ENCODE measurements around the gene CSN3. TPM values are rescaled to one million over a fixed set of nuclear protein-coding genes. Genes with fewer than 3 reads are reported as not detected.

The CSN3 gene
- not detected in 5 replicates for total RNA-seq (2022; extraction: Qiagen RNA extraction; ENCODE audit: low read depth)

GRCh38 chr4:70242297-70242696, at the start of gene CSN3:
Gene CSN3, plus strand, starts transcription at chr4:70242597. Its CDS starts 2,223 bp downstream, at chr4:70244820.

GRCh38 chr4:70195425-70195824, 47.0 kb upstream of the CSN3 start, which contains the start of gene ODAM:
Gene ODAM, plus strand, starts transcription at chr4:70195725. Its CDS starts 819 bp downstream, at chr4:70196544.

GRCh38 chr4:70225824-70226223, 16.6 kb upstream of the CSN3 start, which contains the start of gene FDCSP:
Gene FDCSP, plus strand, starts transcription at chr4:70226124. Its CDS starts 5,071 bp downstream, at chr4:70231195.

Other genes with a start within 250 kb of the CSN3 start
- gene STATH, start 246.6 kb upstream of the CSN3 start, total RNA-seq (2022; extraction: Qiagen RNA extraction; ENCODE audit: low read depth) = not detected in 5 replicates
- not detected in 5 replicates for gene HTN3, start 214.1 kb upstream of the CSN3 start, total RNA-seq (2022; extraction: Qiagen RNA extraction; ENCODE audit: low read depth)
- not detected in 5 replicates for gene HTN1, start 192.2 kb upstream of the CSN3 start, total RNA-seq (2022; extraction: Qiagen RNA extraction; ENCODE audit: low read depth)
- not detected in 5 replicates for gene PRR27, start 88.4 kb upstream of the CSN3 start, total RNA-seq (2022; extraction: Qiagen RNA extraction; ENCODE audit: low read depth)
- not detected in 5 replicates for gene ODAM, start 46.9 kb upstream of the CSN3 start, total RNA-seq (2022; extraction: Qiagen RNA extraction; ENCODE audit: low read depth)
- gene FDCSP, start 16.5 kb upstream of the CSN3 start, total RNA-seq (2022; extraction: Qiagen RNA extraction; ENCODE audit: low read depth) = not detected in 5 replicates
- gene CABS1, start 92.4 kb downstream of the CSN3 start, total RNA-seq (2022; extraction: Qiagen RNA extraction; ENCODE audit: low read depth) = not detected in 5 replicates
- not detected in 5 replicates for gene SMR3A, start 118.2 kb downstream of the CSN3 start, total RNA-seq (2022; extraction: Qiagen RNA extraction; ENCODE audit: low read depth)
- gene SMR3B, start 140.5 kb downstream of the CSN3 start, total RNA-seq (2022; extraction: Qiagen RNA extraction; ENCODE audit: low read depth) = not detected in 5 replicates
- gene OPRPN, start 155.3 kb downstream of the CSN3 start, total RNA-seq (2022; extraction: Qiagen RNA extraction; ENCODE audit: low read depth) = not detected in 5 replicates
- not detected in 5 replicates for gene MUC7, start 229.6 kb downstream of the CSN3 start, total RNA-seq (2022; extraction: Qiagen RNA extraction; ENCODE audit: low read depth)

Data from A549 treated with ZK216348 at 1 μM for 4 hours (cell line).